Ishikawa (cell line): Measurements from ENCODE around the gene ZNF771.

Experiments used
- CEBPB ChIP-seq: IDR thresholded peaks from 2 replicates; pipeline ENCODE4 v1.6.1; 2012
- EGR1 ChIP-seq: IDR thresholded peaks from 2 replicates; pipeline ENCODE4 v1.6.1; 2012
- EP300 ChIP-seq: IDR thresholded peaks from 2 replicates; pipeline ENCODE4 v1.6.1; 2012; ENCODE audit warnings: borderline replicate concordance
- MAX ChIP-seq: IDR thresholded peaks from 2 replicates; pipeline ENCODE4 v1.6.1; 2012
- NFIC ChIP-seq: IDR thresholded peaks from 2 replicates; pipeline ENCODE4 v1.6.1; 2012
- RAD21 ChIP-seq: IDR thresholded peaks from 2 replicates; pipeline ENCODE4 v1.6.1; 2012; ENCODE audit warnings: low read depth
- REST ChIP-seq: IDR thresholded peaks from 2 replicates; pipeline ENCODE4 v1.6.1; 2012; ENCODE audit warnings: low read depth, mild to moderate bottlenecking
- TAF1 ChIP-seq: IDR thresholded peaks from 2 replicates; pipeline ENCODE4 v1.6.1; 2012; ENCODE audit warnings: low read depth, mild to moderate bottlenecking
- TCF12 ChIP-seq: IDR thresholded peaks from 2 replicates; pipeline ENCODE4 v1.6.1; 2012; ENCODE audit warnings: low read depth
- TEAD4 ChIP-seq: IDR thresholded peaks from 2 replicates; pipeline ENCODE4 v1.6.1; 2012
- YY1 ChIP-seq: IDR thresholded peaks from 2 replicates; pipeline ENCODE4 v1.6.1; 2012; ENCODE audit warnings: low read depth

GRCh38 chr16:30416047-30416603 is 8.7 kb downstream of the ZNF771 start:
- TF ChIP-seq YY1: no peak
- TF ChIP-seq NFIC: no peak
- no peak for TF ChIP-seq EP300
- TF ChIP-seq TCF12: no peak
- no peak for TF ChIP-seq RAD21
- no peak for TF ChIP-seq MAX
- TF ChIP-seq TEAD4: no peak
- no peak for TF ChIP-seq TAF1
- TF ChIP-seq REST: no peak
- TF ChIP-seq EGR1: no peak
- TF ChIP-seq CEBPB: no peak
